ENCODE results near the gene PCDHGA10.
"Not testable (repeated sequence)": the region's sequence is repeated elsewhere in the genome, so short reads cannot be mapped to it uniquely, and the experiment has no call there.

The PCDHGA10 gene
- total RNA-seq, result 0.75 reads per million

- DNase-seq, result peak; percentile 38
Observed at GRCh38 chr5:141412854-141413539, at the start of gene PCDHGA10. PCDHGA10 (plus strand) TSS chr5:141412987; CDS start chr5:141413176, 189 bp downstream.

- DNase-seq, result no peak
Observed at GRCh38 chr5:141363952-141364660, 48.7 kb upstream of the PCDHGA10 start, which contains the start of gene PCDHGA5. PCDHGA5 (plus strand) TSS chr5:141364162; CDS start chr5:141364331, 169 bp downstream.

- no peak for DNase-seq
Observed at GRCh38 chr5:141366016-141366896, 46.5 kb upstream of the PCDHGA10 start.

GRCh38 chr5:141369994-141370848 is 42.6 kb upstream of the PCDHGA10 start, which contains the start of gene PCDHGB3:
PCDHGB3 (plus strand) TSS chr5:141370242; CDS start chr5:141370395, 153 bp downstream.
- no peak for DNase-seq

- no peak for DNase-seq
Observed at GRCh38 chr5:141371572-141372475, 41.0 kb upstream of the PCDHGA10 start.

- DNase-seq, result no peak
Observed at GRCh38 chr5:141373673-141374317, 39.0 kb upstream of the PCDHGA10 start, which contains the start of gene PCDHGA6. PCDHGA6 (plus strand) TSS chr5:141373891; CDS start chr5:141374084, 193 bp downstream.

- DNase-seq, result no peak
Observed at GRCh38 chr5:141374627-141375026, 38.2 kb upstream of the PCDHGA10 start.

- not testable (repeated sequence) for DNase-seq
Observed at GRCh38 chr5:141375444-141376155, 37.2 kb upstream of the PCDHGA10 start.

- no peak for DNase-seq
Observed at GRCh38 chr5:141382469-141383294, 30.1 kb upstream of the PCDHGA10 start, which contains the start of gene PCDHGA7. PCDHGA7 (plus strand) TSS chr5:141382742; CDS start chr5:141382900, 158 bp downstream.

- no peak for DNase-seq
Observed at GRCh38 chr5:141383345-141383744, 29.4 kb upstream of the PCDHGA10 start.

GRCh38 chr5:141384471-141385267 is 28.1 kb upstream of the PCDHGA10 start:
- DNase-seq, result no peak

GRCh38 chr5:141387557-141388311 is 25.1 kb upstream of the PCDHGA10 start, which contains the start of gene PCDHGB4:
PCDHGB4 (plus strand) TSS chr5:141387698; CDS start chr5:141387885, 187 bp downstream.
- not testable (repeated sequence) for DNase-seq

GRCh38 chr5:141388661-141389060 is 24.1 kb upstream of the PCDHGA10 start:
- DNase-seq, result no peak

GRCh38 chr5:141389153-141390042 is 23.4 kb upstream of the PCDHGA10 start:
- no peak for DNase-seq

- no peak for DNase-seq
Observed at GRCh38 chr5:141392429-141393198, 20.2 kb upstream of the PCDHGA10 start, which contains the start of gene PCDHGA8. PCDHGA8 (plus strand) TSS chr5:141392633; CDS start chr5:141392814, 181 bp downstream.

Data from effector CD4-positive, alpha-beta T cell (primary cell).